OCI-LY3 (cell line): ENCODE measurements around the gene AMMECR1.

Source experiments
- EZH2phosphoT487 ChIP-seq: fragments of 200-600 bp; shearing (Covaris generic); IDR thresholded peaks from 2 replicates; pipeline ENCODE4 v1.6.1; 2018; ENCODE audit warnings: antibody characterized with exemption, mixed run types, low read depth
- TF ChIP-seq, protein P1 (sequence below): fragments of 200-600, 300-600 bp; sonication (generic); IDR thresholded peaks from 2 replicates; pipeline ENCODE4 v1.5.1; 2014; ENCODE audit warnings: antibody characterized with exemption, low read length, low read depth

DNA sequence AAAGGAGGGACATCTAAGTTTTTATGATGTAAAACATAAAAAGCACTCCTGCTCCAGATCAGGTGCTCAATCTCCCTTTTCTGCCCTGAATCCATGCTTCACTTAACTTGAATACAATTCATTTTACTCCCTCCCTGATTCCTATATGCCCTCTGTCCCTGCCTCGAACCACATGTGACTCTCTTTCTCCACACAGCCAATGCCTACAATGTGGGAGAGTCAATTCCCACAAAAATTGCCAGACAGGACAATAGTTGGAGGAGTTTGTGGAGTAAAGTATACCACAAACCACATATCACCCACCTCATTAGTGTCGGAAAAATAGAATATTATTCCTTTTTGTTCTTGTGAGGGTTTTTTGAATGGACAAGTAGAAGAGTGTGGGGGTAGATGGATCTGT lies 9.7 kb downstream of the AMMECR1 start:
- TF ChIP-seq, protein P1, sequence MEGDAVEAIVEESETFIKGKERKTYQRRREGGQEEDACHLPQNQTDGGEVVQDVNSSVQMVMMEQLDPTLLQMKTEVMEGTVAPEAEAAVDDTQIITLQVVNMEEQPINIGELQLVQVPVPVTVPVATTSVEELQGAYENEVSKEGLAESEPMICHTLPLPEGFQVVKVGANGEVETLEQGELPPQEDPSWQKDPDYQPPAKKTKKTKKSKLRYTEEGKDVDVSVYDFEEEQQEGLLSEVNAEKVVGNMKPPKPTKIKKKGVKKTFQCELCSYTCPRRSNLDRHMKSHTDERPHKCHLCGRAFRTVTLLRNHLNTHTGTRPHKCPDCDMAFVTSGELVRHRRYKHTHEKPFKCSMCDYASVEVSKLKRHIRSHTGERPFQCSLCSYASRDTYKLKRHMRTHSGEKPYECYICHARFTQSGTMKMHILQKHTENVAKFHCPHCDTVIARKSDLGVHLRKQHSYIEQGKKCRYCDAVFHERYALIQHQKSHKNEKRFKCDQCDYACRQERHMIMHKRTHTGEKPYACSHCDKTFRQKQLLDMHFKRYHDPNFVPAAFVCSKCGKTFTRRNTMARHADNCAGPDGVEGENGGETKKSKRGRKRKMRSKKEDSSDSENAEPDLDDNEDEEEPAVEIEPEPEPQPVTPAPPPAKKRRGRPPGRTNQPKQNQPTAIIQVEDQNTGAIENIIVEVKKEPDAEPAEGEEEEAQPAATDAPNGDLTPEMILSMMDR, result no peak
- TF ChIP-seq EZH2phosphoT487, result no peak
